ENCODE data around the gene UBE2V1. TPM values are rescaled to one million over a fixed set of nuclear protein-coding genes. Genes with fewer than 3 reads are reported as not detected.

The UBE2V1 gene
- total RNA-seq, 1 donor from 2014 or later = 106 TPM

DNA sequence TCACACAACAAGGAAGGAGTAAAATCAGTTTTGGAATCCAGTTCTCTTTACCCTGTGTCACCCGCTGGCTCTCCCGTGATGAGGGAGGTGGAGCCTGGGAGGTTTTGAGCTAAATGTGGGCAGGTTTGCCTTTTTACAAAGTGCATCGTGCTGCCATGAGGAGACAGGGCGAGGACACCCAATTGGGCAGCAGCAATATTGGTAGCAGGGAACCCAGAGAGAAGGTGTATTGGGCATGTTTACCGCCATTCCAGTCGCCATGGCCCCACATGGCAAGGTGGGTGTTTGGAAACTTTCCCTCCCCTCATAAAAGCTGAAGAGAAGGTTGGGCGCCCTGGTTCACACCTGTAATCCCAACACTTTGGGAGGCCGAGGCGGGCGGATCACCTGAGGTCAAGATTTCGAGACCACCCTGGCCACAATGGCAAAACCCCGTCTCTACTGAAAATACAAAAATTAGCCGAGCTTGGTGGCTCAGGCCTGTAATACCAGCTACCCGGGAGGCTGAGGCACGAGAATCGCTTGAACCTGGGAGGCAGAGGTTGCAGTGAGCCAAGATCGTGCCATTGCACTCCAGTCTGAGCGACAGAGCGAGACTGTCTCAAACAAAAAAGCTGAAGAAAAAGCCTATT, 3.5 kb upstream of the UBE2V1 start:
- H3K36me3 Mint-ChIP-seq (ENCODE audit: unreplicated experiment) = no peaks in the 10 kb centered on the region
- H3K27ac Mint-ChIP-seq (ENCODE audit: unreplicated experiment) = peak overlapping the region; percentile 90
- TF ChIP-seq, protein P1, sequence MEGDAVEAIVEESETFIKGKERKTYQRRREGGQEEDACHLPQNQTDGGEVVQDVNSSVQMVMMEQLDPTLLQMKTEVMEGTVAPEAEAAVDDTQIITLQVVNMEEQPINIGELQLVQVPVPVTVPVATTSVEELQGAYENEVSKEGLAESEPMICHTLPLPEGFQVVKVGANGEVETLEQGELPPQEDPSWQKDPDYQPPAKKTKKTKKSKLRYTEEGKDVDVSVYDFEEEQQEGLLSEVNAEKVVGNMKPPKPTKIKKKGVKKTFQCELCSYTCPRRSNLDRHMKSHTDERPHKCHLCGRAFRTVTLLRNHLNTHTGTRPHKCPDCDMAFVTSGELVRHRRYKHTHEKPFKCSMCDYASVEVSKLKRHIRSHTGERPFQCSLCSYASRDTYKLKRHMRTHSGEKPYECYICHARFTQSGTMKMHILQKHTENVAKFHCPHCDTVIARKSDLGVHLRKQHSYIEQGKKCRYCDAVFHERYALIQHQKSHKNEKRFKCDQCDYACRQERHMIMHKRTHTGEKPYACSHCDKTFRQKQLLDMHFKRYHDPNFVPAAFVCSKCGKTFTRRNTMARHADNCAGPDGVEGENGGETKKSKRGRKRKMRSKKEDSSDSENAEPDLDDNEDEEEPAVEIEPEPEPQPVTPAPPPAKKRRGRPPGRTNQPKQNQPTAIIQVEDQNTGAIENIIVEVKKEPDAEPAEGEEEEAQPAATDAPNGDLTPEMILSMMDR (IDR thresholded peaks at IDR 0.05) = no peak
- H3K4me3 Mint-ChIP-seq (ENCODE audit: unreplicated experiment) = peak overlapping the region; percentile 81
- no peaks in the 10 kb centered on the region for H3K27me3 Mint-ChIP-seq (ENCODE audit: unreplicated experiment)
- peaks cover 46% of the 10 kb centered on the region for H3K4me1 Mint-ChIP-seq (ENCODE audit: unreplicated experiment)
- H3K9me3 Mint-ChIP-seq (ENCODE audit: unreplicated experiment) = no peaks in the 10 kb centered on the region
- DNase-seq (ENCODE audit: extremely low spot score, unreplicated experiment) = no peak

DNA sequence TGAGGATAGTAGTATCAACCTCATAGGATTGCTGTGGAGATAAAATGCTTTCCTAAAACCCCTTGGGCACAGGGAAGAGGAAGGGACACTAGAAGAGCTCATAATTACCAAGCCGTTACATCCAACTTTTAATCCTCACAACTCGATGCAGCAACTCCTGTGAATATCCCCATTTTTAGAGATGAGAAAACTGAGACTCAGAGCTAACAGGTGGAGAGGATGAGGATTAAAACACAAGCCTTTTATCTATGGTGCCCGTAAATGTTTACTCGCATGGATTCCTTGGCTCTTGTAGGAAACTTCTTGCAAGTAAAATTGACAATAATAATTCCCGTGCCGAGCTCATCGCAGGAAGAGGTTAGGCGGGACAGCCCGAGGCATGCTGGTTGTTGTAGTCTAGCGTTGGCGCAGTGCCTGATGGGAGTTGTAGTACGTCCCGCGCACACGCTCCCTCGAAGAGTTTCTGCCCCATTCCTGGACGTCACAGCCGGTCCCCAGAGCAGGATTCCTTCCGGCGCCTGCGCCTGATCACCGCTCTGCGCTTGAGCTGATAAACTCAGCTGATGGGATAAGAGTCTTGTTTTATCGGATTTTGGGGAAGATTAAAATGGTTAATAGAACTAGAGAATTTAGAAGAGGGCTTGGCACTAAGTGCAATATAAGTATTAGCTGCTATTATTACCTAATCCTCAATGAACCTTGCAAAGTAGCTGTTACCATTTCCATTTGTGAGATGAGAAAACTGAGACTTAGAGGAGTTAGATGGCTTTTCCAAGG, 2.8 kb upstream of the UBE2V1 start:
- H3K4me1 Mint-ChIP-seq (ENCODE audit: unreplicated experiment) = peaks cover 46% of the 10 kb centered on the region
- H3K9me3 Mint-ChIP-seq (ENCODE audit: unreplicated experiment) = no peaks in the 10 kb centered on the region
- TF ChIP-seq, protein P1 (IDR thresholded peaks at IDR 0.05) = no peak
- no peaks in the 10 kb centered on the region for H3K36me3 Mint-ChIP-seq (ENCODE audit: unreplicated experiment)
- H3K4me3 Mint-ChIP-seq (ENCODE audit: unreplicated experiment) = peak overlapping the region; percentile 81
- no peaks in the 10 kb centered on the region for H3K27me3 Mint-ChIP-seq (ENCODE audit: unreplicated experiment)
- DNase-seq (ENCODE audit: extremely low spot score, unreplicated experiment) = peak; percentile 98
- peak overlapping the region; percentile 90 for H3K27ac Mint-ChIP-seq (ENCODE audit: unreplicated experiment)

DNA sequence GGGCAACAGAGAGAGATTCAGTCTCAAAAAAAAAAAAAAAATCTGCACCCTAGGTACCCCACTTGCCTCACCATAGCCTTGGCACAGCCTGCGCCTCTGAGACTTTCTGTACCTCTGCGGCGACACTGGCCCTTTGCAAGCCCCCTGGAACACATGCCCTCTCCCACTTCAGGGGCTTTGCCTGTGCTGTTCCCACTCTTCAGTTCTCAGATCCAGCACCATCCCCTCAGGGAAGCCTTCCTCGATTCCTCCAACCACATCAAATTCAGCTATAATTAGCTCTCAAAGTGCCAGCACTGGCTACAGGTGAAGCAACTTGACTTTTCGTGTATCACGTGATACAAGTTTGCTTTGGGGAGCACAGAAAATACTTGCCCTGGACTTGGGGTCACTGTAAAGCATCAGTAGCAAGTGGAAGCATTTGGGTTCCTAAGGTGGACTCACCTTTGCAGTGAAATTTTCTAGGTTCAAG, 2.1 kb upstream of the UBE2V1 start:
- peak overlapping the region; percentile 81 for H3K4me3 Mint-ChIP-seq (ENCODE audit: unreplicated experiment)
- H3K9me3 Mint-ChIP-seq (ENCODE audit: unreplicated experiment) = no peaks in the 10 kb centered on the region
- H3K27ac Mint-ChIP-seq (ENCODE audit: unreplicated experiment) = peak overlapping the region; percentile 90
- H3K27me3 Mint-ChIP-seq (ENCODE audit: unreplicated experiment) = no peaks in the 10 kb centered on the region
- peaks cover 53% of the 10 kb centered on the region for H3K4me1 Mint-ChIP-seq (ENCODE audit: unreplicated experiment)
- TF ChIP-seq, protein P1 (IDR thresholded peaks at IDR 0.05) = no peak
- DNase-seq (ENCODE audit: extremely low spot score, unreplicated experiment) = no peak
- no peaks in the 10 kb centered on the region for H3K36me3 Mint-ChIP-seq (ENCODE audit: unreplicated experiment)

DNA sequence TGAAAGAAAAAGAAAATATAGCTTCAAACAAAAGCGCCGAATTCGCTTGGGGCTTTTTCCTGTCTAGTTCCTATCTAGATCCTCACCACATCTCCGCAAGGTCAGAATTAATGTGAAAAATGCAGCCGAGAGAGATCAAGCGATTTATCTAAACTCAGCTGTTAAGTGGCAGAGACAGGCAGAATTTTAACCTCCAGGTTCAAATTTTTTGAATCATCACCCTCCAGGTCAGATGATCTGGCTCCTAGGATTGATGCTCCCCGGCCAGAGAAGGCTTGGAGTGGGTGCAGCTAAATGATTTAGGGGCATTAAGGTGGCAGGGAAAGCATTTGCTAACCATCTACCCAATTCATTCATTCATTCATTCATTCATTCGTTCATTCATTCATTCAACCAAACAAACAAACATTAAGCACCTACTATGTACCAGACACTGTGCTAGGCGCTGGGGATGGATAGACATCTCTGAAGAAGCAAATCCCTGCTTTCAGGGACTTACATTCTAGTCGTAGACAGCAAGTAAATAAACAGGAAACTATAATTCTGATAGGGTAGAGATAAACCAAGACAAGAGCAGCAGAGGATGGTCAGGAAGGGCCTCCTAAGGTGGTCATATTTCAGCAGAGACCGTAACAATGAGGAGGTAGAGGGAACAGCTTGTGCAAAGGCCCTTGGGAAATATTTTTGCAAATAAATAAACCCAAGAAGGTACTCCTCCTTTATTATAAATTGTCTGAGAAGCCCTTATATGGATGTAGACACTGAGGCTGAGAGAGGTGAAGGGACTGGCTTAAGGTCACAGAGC, 672 bp upstream of the UBE2V1 start:
- H3K4me3 Mint-ChIP-seq (ENCODE audit: unreplicated experiment) = peak overlapping the region; percentile 99
- no peak for DNase-seq (ENCODE audit: extremely low spot score, unreplicated experiment)
- TF ChIP-seq, protein P1 (IDR thresholded peaks at IDR 0.05) = no peak
- H3K27me3 Mint-ChIP-seq (ENCODE audit: unreplicated experiment) = no peaks in the 10 kb centered on the region
- H3K9me3 Mint-ChIP-seq (ENCODE audit: unreplicated experiment) = no peaks in the 10 kb centered on the region
- peaks cover 63% of the 10 kb centered on the region for H3K4me1 Mint-ChIP-seq (ENCODE audit: unreplicated experiment)
- H3K36me3 Mint-ChIP-seq (ENCODE audit: unreplicated experiment) = peaks cover 3% of the 10 kb centered on the region
- peak overlapping the region; percentile 97 for H3K27ac Mint-ChIP-seq (ENCODE audit: unreplicated experiment)

All from osteocyte (in vitro differentiated cells).